ENCODE results near the gene DNM3.

The DNM3 gene

GRCh38 chr1:172145231-172145651 lies 303.9 kb downstream of the DNM3 start:
- DNase-seq = peak; percentile 65

- DNase-seq = no peak
Measured at GRCh38 chr1:172145656-172146055, 304.4 kb downstream of the DNM3 start.

- no peak for DNase-seq
Measured at GRCh38 chr1:172146141-172146850, 305.0 kb downstream of the DNM3 start.

- no peak for DNase-seq
Measured at GRCh38 chr1:172147541-172147940, 306.2 kb downstream of the DNM3 start.

- DNase-seq = no peak
Measured at GRCh38 chr1:172148213-172148612, 306.9 kb downstream of the DNM3 start.

GRCh38 chr1:172148707-172149106 lies 307.4 kb downstream of the DNM3 start:
- no peak for DNase-seq

GRCh38 chr1:172149346-172149745 lies 308.0 kb downstream of the DNM3 start:
- no peak for DNase-seq

GRCh38 chr1:172154551-172154950 lies 313.3 kb downstream of the DNM3 start:
- no peak for DNase-seq

GRCh38 chr1:172155766-172156165 lies 314.5 kb downstream of the DNM3 start:
- DNase-seq = no peak

GRCh38 chr1:172162236-172162635 lies 320.9 kb downstream of the DNM3 start:
- DNase-seq = no peak

- no peak for DNase-seq
Measured at GRCh38 chr1:172163498-172164215, 322.4 kb downstream of the DNM3 start.

- DNase-seq = no peak
Measured at GRCh38 chr1:172165403-172165802, 324.1 kb downstream of the DNM3 start.

GRCh38 chr1:172167796-172168596 lies 326.7 kb downstream of the DNM3 start:
- DNase-seq = peak; percentile 95

GRCh38 chr1:172168597-172168872 lies 327.2 kb downstream of the DNM3 start:
- DNase-seq = no peak

GRCh38 chr1:172169836-172170235 lies 328.5 kb downstream of the DNM3 start:
- no peak for DNase-seq

- no peak for DNase-seq
Measured at GRCh38 chr1:172172352-172172831, 331.1 kb downstream of the DNM3 start.

- DNase-seq = no peak
Measured at GRCh38 chr1:172176206-172176605, 334.9 kb downstream of the DNM3 start.

- no peak for DNase-seq
Measured at GRCh38 chr1:172177849-172178248, 336.6 kb downstream of the DNM3 start.

- DNase-seq = no peak
Measured at GRCh38 chr1:172178886-172179285, 337.6 kb downstream of the DNM3 start.

GRCh38 chr1:172179918-172180317 lies 338.6 kb downstream of the DNM3 start:
- no peak for DNase-seq

- DNase-seq = no peak
Measured at GRCh38 chr1:172180501-172181285, 339.4 kb downstream of the DNM3 start.

- DNase-seq = no peak
Measured at GRCh38 chr1:172184506-172185191, 343.4 kb downstream of the DNM3 start.

Measured in NCI-H69 (cell line).